AG04450 (cell line): ENCODE results near the gene POC5. TPM values are rescaled to one million over a fixed set of nuclear protein-coding genes. Genes with fewer than 3 reads are reported as not detected.

ENCODE experiments used
- CTCF ChIA-PET: fragments of 300-600, 350-600 bp; formaldehyde crosslinking; extraction: SDS; loops from one replicate; lab custom pipeline; 2022; ENCODE audit warnings: antibody characterized with exemption, inconsistent platforms; lab: Charles Lee
- POLR2A ChIA-PET: fragments of 350-600 bp; formaldehyde crosslinking; extraction: SDS; loops from one replicate; lab custom pipeline; 2021; ENCODE audit warnings: antibody characterized with exemption, inconsistent platforms; lab: Yijun Ruan, JAX
- DNase-seq: peaks from one replicate; pipeline ENCODE4 v3.0.0-alpha.2; 2011; ENCODE audit warnings: low read depth, low spot score
- H3K27ac ChIP-seq: one replicate; pipeline ENCODE4 v1.5.1; 2012; ENCODE audit warnings: low read depth, low read length, control low read depth
- H3K27me3 ChIP-seq: one replicate; pipeline ENCODE4 v1.6.0; 2012; ENCODE audit warnings: low read length; ENCODE audit not compliant: control insufficient read depth, insufficient read depth
- H3K4me3 ChIP-seq: 2 replicates; pipeline ENCODE4 v1.5.1; 2011; ENCODE audit warnings: mild to moderate bottlenecking, low read depth, low read length, control low read depth
- H3K9me3 ChIP-seq: 2 replicates; pipeline ENCODE4 v1.5.1; 2012; ENCODE audit warnings: low read length; ENCODE audit not compliant: control insufficient read depth, insufficient read depth
- CTCF ChIP-seq: IDR thresholded peaks from 2 replicates; pipeline ENCODE4 v1.5.1; 2011; ENCODE audit warnings: low read depth, low read length, control low read depth, inconsistent platforms
- polyA plus RNA-seq: library from polyadenylated mRNA; depleted of rRNA; stranded (reverse); fragments of >200 nt; gene quantifications from 2 replicates; pipeline ENCODE4 v1.2.3, GENCODE V29; 2011

The POC5 gene
- polyA plus RNA-seq, 1 experiment: 10.7 TPM

- Histone ChIP-seq H3K9me3 (no peaks in the 10 kb centered on the region; the same call in 1 of the 2 replicates), H3K27me3 (peaks cover 6% of the 10 kb centered on the region), H3K4me3 (peak overlapping the region; percentile 100), H3K27ac (peak overlapping the region; percentile 90)
- no peak for DNase-seq
- ChIA-PET CTCF (interaction anchor here (0.8 kb wide), 2 partner anchors 36 to 480 kb away, joined by 3 to 4 read pairs; no protein-coding TSS in a partner anchor), POLR2A (interaction anchor here (0.6 to 1.5 kb wide), 3 partner anchors 25 to 380 kb away, joined by 3 to 6 read pairs (median 3); partner anchors contain the start of gene HMGCR)
- no peak for TF ChIP-seq CTCF
Measured at GRCh38 chr5:75716715-75717081, 539 bp downstream of the POC5 start.

- CTCF ChIA-PET: interaction anchor here (1.0 kb wide), 1 partner anchor 31 kb away, joined by 3 read pairs; no protein-coding TSS in a partner anchor
- H3K27ac ChIP-seq: no peak overlapping the region
- POLR2A ChIA-PET: no interaction called here
- no peak for DNase-seq
- no peak overlapping the region for H3K4me3 ChIP-seq
- H3K27me3 ChIP-seq: no peaks in the 10 kb centered on the region
- TF ChIP-seq CTCF: no peak
- H3K9me3 ChIP-seq: no peaks in the 10 kb centered on the region; the same call in 1 of the 2 replicates
Measured at GRCh38 chr5:75712091-75712490, 5.1 kb downstream of the POC5 start.

GRCh38 chr5:75711151-75711550 lies 6.1 kb downstream of the POC5 start:
- TF ChIP-seq CTCF: no peak
- ChIA-PET CTCF (interaction anchor here (0.6 to 1.0 kb wide), 2 partner anchors 30 to 83 kb away, joined by 3 to 4 read pairs; no protein-coding TSS in a partner anchor), POLR2A (no interaction called here)
- no peak for DNase-seq
- Histone ChIP-seq H3K27ac (no peak overlapping the region), H3K9me3 (no peaks in the 10 kb centered on the region), H3K4me3 (no peak overlapping the region), H3K27me3 (no peaks in the 10 kb centered on the region)

- POLR2A ChIA-PET: no interaction called here
- H3K4me3 ChIP-seq: no peak overlapping the region
- H3K27ac ChIP-seq: no peak overlapping the region
- CTCF ChIA-PET: interaction anchor here (1.5 kb wide), 1 partner anchor 474 kb away, joined by 4 read pairs; no protein-coding TSS in a partner anchor
- TF ChIP-seq CTCF: no peak
- no peaks in the 10 kb centered on the region for H3K27me3 ChIP-seq
- H3K9me3 ChIP-seq: no peaks in the 10 kb centered on the region
- DNase-seq: no peak
Measured at GRCh38 chr5:75710637-75711036, 6.6 kb downstream of the POC5 start.

GRCh38 chr5:75707911-75708509 lies 9.2 kb downstream of the POC5 start:
- POLR2A ChIA-PET: no interaction called here
- no peaks in the 10 kb centered on the region for H3K9me3 ChIP-seq
- no peak for TF ChIP-seq CTCF
- no peaks in the 10 kb centered on the region for H3K27me3 ChIP-seq
- no peak overlapping the region for H3K4me3 ChIP-seq
- no peak overlapping the region for H3K27ac ChIP-seq
- DNase-seq: no peak
- CTCF ChIA-PET: no interaction called here
